B cell (primary cell): ENCODE results near the gene ZNF532.

Experiments used
- CTCF ChIP-seq: fragments of 200-600 bp; IDR thresholded peaks from one replicate; pipeline ENCODE4 v1.8.0; 2022; ENCODE audit warnings: antibody characterized with exemption, mild to moderate bottlenecking
- EZH2 ChIP-seq: IDR thresholded peaks from 2 replicates; pipeline ENCODE4 v1.6.1; 2012; ENCODE audit warnings: borderline replicate concordance, low read depth, mild to moderate bottlenecking, moderate library complexity, low read length; ENCODE audit not compliant: insufficient read depth, poor library complexity, severe bottlenecking

DNA sequence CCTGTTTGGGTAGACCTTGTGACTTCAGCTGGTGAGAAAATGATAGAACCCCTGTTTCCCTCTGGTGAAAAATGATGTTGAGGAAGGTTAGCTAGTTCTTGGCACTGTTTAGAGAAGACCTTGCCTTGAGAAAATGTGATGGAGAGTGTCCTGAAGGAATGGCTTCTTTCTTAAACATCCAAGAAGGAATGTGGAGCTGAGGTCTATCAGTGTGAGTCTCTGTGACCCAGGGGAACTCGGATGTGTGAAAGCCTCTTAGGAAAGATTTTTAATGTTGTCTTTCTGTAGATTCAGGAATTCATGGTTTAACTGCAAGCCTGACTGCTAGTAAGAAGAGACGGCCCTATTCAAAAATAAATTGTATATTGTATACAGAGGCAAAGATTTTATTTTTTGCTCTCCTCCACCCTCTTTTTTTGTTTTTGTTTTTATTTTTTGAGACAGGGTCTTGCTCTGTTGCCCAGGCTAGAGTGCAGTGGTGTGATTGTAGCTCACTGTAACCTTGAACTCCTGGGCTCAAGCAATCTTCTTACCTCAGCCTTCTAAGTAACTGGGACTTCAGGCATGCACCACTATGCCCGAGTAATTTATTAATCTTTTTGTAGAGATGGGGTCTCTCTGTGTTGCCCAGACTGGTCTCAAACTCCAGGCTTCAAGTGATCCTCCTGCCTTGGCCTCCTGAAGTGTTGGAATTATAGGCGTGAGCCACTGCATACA is 87.5 kb downstream of the ZNF532 start:
- TF ChIP-seq CTCF (no peak), EZH2 (no peak)
